Skin epidermis (tissue), 12 donors: ENCODE measurements around the gene AZGP1.
A peak's percentile ranks its signal among the peaks of the same experiment; 100 is the strongest.
"Not testable (repeated sequence)": the region's sequence is repeated elsewhere in the genome, so short reads cannot be mapped to it uniquely, and the experiment has no call there.

Experiments
- H3K27ac ChIP-seq, 21 experiments: fragments of 200-600 bp; sonication (generic) in 11 of 21; one replicate each; pipeline ENCODE4 v1.5.0; 2020; ENCODE audit warnings: mild to moderate bottlenecking in 3 of 21, inconsistent platforms in 2 of 21, moderate library complexity in 2 of 21
- H3K4me3 ChIP-seq, 7 experiments: fragments of 200-600 bp; sonication (generic) in 2 of 7; one replicate each; pipeline ENCODE4 v1.5.0; 2020; ENCODE audit warnings: inconsistent platforms in 2 of 7, mild to moderate bottlenecking in 2 of 7, moderate library complexity in 1 of 7

The AZGP1 gene

GRCh38 chr7:99975782-99976521, at the start of gene AZGP1:
AZGP1 (minus strand) TSS chr7:99976031; CDS start chr7:99976020, 11 bp downstream.
- no peak within 1 kb of the TSS for H3K4me3 ChIP-seq
- no peak within 1 kb of the TSS for H3K27ac ChIP-seq

GRCh38 chr7:100024020-100024619, 48.3 kb upstream of the AZGP1 start:
- Histone ChIP-seq H3K4me3 (no peak overlapping the region), H3K27ac (peak overlapping the region in 1 of 21 experiments; percentile 7)

- Histone ChIP-seq H3K27ac (peak overlapping the region in 3 of 21 experiments; percentile 7 to 43 (median 15)), H3K4me3 (no peak overlapping the region)
These were observed 47.7 kb upstream of the AZGP1 start for GRCh38 chr7:100023526-100023925.

DNA sequence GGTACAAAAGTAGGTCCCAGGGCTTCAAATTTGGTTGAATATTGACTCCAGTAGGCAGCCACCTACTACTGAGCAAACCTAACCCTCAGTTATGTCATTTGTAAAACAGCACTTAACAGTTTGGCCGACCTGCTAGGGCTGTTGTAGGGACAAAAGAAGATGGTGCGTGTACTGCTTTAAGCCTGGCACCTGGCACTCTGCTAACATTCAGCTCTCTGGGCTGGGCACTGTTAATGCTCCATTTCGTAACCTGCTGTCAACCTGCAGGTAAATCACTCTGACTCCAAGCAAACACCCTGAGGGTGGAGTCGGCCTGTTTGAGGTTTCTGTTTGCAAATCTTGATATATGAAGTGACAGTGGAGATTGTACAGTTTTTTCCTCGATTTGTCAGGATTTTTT, 46.8 kb upstream of the AZGP1 start:
- H3K27ac ChIP-seq = peak overlapping the region in 3 of 21 experiments; percentile 4 to 64 (median 18)
- H3K4me3 ChIP-seq = no peak overlapping the region

DNA sequence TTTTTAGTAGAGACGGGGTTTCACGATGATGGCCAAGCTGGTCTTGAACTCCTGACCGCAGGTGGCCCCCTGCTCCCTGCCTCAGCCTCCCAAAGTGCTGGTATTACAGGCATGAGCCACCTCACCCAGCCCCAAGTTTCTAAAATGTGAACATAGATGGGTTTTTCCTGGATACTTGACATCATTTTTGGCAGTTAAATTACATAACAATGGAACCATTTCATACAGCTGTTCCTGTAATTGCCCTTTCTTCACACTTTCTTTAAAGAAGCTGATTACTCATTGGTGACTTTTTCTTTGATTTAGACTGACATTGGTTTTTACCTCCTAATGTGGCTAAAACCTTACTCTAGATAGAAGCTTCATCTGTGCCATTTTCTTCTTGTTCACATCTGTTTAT, 45.5 kb upstream of the AZGP1 start:
- Histone ChIP-seq H3K4me3 (no peak overlapping the region), H3K27ac (peak overlapping the region in 2 of 21 experiments; percentile 3 to 18)

DNA sequence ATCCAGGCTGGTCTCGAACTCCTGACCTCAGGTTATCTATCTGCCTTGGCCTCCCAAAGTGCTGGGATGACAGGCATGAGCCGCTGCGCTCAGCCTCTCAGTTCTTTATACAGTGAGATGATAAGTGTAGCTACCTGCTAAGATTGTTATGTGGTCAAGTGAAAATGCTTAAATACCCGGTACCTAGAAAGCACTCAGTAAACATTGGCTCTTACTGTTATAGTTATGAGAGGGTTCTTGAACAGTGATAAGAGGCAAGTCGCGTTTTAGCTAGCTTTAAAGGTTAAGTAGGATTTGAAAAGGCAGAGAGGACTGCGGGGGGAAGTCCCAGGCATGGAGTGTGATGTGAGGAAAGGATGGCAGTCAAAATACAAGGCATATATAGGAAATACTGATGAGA, 44.1 kb upstream of the AZGP1 start:
- peak overlapping the region in 1 of 21 experiments; percentile 45 for H3K27ac ChIP-seq
- no peak overlapping the region for H3K4me3 ChIP-seq

GRCh38 chr7:100017875-100018274, 42.0 kb upstream of the AZGP1 start:
- Histone ChIP-seq H3K27ac (no peak overlapping the region), H3K4me3 (no peak overlapping the region)

DNA sequence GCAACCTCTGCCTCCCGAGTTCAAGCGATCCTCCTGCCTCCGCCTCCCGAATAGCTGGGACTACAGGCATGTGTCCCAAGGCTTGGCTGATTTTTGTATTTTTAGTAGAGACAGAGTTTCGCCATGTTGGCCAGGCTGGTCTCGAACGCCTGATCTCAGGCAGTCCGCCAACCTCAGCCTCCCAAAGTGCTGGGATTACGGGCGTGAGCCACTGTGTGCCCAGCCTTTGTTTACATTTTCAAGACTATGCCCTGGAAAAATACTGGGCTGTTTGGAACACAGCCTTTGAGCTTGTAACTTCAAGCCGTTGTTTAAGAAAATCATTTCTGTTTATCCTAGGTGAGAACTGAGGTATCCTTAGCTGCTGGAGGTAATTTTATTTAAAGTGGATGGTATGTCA, 41.5 kb upstream of the AZGP1 start:
- H3K27ac ChIP-seq = peak overlapping the region in 4 of 21 experiments; percentile 13 to 98 (median 56)
- no peak overlapping the region for H3K4me3 ChIP-seq

- Histone ChIP-seq H3K4me3 (peak overlapping the region; percentile 66 to 99 (median 91)), H3K27ac (peak overlapping the region; percentile 96 to 100 (median 99))
These were observed 40.5 kb upstream of the AZGP1 start for GRCh38 chr7:100016215-100016901.

DNA sequence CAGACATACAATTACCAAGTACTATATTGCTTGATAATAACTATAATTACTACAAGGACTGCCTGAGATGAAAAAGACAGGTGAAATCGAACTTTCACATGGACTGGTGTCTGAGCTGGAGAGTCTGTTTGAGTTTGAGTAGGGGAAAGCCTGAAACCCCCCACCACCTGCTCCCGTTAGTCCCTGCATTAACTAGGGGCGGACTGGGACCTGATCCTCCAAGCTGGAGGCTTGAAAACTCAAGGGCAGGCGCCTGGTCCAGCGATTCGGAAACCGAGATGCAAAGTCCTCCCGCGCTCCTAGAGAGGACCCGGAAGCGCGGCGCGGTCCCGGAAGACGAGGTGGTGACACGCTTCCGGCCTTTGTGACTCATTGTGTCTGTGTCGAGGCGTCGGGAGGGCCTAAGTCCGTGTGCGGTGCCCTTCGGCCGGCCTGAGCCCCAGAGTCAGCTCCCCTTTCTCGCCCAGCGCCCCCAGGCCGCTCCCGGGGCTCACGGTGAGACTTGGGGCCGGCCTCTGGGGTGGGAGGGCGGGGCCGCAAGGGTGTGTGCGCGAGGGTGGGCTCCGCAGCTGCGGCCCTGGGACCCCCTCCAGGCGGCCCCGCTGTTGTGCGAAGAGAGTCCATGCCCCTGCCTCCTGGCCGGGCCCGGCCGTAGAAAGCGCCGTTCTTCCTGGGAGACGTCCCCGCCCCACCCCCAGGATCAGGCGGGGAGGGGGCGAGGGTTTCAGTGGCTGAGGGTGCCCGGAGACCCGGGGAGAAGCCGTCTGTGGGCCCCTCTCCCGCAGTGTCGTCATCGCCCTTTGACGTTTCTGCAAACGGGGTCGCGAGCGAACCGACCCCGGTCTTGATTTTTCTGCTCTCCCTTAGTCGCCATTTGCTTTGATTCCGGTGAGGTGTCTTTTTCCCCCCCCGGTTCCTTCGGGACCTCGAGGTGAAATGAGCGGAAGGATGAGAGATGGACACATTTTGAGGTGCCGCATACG, 39.7 kb upstream of the AZGP1 start, which contains the start of gene ZKSCAN1:
ZKSCAN1 (plus strand) TSS at position 365 of the 983 bp plus-strand sequence. CDS start 7,911 bp downstream, outside the sequence.
- peak within 1 kb of the TSS; percentile 66 to 99 (median 91) for H3K4me3 ChIP-seq

DNA sequence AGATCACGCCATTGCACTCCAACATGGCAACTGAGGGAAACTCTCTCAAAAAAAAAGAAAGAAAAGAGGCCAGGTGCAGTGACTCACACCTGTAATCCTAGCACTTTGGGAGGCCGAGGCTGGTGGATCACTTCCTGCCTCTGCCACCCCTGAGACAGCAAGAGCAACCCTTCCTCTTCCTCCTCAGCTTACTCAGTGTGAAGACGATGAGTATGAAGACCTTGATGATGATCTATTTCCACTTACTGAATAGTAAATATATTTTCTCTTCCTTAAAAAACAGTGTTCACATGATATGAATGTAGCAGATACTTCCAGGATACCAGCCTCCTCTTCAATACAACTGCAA, 37.5 kb upstream of the AZGP1 start:
- Histone ChIP-seq H3K4me3 (no peak overlapping the region), H3K27ac (no peak overlapping the region)

More for the DNA sequence above, 39.7 kb upstream of the AZGP1 start, which contains the start of gene ZKSCAN1:
- H3K27ac ChIP-seq = peak within 1 kb of the TSS; percentile 96 to 100 (median 99)

DNA sequence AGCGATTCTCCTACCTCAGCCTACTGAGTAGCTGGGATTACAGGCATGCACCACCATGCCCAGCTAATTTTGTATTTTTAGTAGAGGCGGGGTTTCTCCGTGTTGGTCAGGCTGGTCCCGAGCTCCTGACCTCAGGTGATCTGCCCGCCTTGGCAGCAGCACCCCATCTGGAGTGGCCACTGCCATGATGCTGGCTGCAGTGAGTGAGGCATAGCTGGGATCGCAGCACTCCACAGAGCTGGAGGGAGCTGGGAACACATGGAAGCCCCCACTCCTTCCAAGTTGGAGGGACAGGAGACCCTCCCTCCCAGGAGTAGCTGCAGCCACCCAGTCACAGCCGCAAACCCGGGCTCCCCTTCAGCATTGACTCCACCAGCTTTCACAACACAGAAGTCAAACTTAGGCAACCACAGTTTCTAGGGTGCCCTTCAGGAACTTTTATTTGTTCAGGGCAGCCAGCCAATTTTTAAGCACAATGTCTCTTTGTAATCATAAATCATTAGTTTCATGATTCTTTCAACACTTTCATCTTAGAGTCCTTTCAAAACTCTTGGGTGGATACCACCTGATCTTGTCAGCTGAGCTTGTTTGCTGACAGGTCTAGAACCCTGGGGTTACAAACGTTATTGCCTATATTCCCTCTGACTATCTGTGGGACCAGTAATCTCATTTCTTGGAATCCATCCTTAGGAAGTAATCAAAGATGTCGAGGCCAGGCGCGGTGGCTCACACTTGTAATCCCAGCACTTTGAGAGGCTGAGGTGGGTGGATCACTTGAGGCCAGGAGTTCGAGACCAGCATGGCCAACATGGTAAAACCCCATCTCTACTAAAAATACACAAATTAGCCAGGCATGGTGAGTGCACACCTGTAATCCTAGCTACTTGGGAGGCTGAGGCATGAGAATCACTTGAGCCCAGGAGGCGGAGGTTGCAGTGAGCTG, 36.8 kb upstream of the AZGP1 start:
- not testable (repeated sequence) for H3K27ac ChIP-seq, H3K4me3 ChIP-seq

- Histone ChIP-seq H3K4me3 (no peak overlapping the region), H3K27ac (peak overlapping the region in 1 of 21 experiments; percentile 20)
These were observed 35.7 kb upstream of the AZGP1 start for GRCh38 chr7:100011516-100011915.

DNA sequence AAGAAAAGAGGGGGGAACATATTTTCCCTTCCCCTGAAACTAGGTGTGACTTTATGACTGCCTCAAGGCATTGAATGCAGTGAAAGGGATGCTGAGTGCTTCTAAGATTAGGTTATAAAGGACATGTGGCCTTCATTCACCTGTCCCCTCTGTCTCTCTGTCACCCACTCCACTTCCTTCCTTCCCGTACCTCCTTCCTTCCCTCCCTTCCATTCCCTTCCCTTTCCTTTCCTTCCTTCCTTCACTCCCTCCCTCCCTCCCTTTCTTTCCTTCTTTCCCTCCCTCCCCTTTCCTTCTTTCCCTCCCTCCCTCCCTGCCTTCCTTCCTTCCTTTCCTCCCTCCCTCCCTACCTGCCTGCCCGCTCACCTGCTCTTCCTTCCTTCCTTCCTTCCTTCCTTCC, 35.1 kb upstream of the AZGP1 start:
- Histone ChIP-seq H3K4me3 (no peak overlapping the region), H3K27ac (no peak overlapping the region)

DNA sequence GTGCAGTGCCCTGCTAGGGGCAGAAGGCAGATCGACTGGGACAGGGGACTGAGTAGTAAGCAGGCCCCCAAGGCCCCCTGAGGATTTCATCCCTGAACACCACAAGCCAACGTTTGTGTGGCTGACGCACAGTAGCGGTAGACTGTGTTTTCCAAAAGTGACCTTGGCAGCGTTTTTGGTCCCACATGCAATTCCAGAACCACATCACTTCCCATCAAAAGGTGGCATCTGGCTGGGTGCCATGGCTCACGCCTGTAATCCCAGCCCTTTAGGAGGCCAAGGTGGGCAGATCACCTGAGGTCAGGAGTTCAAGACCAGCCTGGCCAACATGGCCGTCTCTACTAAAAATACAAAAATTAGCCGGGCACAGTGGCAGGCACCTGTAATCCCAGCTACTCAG, 34.1 kb upstream of the AZGP1 start:
- not testable (repeated sequence) for H3K4me3 ChIP-seq, H3K27ac ChIP-seq

DNA sequence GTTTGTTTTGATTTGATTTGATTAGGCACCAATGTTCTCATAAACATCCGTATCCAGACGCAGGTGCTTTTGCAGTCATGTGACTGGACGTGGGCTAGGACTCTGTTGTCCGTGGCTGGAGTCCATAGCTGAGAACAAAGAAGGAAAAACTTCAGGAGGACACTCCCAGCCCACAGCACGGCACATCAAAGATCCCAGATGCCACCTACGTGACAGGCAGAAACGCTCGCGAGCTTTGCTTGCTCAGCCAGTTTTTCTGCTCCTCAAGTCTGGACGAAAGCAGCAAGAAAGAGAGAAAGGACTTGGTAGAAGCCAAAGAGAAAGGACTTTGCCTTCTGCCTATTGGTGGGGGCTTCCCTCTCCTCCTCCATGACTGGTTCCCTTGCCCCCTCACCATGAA, 32.7 kb upstream of the AZGP1 start:
- no peak overlapping the region for H3K4me3 ChIP-seq
- H3K27ac ChIP-seq = peak overlapping the region in 4 of 21 experiments; percentile 10 to 54 (median 27)

GRCh38 chr7:100007887-100008286, 32.1 kb upstream of the AZGP1 start:
- no peak overlapping the region for H3K4me3 ChIP-seq
- no peak overlapping the region for H3K27ac ChIP-seq
